ENCODE results near the gene RHOBTB3.

DNA sequence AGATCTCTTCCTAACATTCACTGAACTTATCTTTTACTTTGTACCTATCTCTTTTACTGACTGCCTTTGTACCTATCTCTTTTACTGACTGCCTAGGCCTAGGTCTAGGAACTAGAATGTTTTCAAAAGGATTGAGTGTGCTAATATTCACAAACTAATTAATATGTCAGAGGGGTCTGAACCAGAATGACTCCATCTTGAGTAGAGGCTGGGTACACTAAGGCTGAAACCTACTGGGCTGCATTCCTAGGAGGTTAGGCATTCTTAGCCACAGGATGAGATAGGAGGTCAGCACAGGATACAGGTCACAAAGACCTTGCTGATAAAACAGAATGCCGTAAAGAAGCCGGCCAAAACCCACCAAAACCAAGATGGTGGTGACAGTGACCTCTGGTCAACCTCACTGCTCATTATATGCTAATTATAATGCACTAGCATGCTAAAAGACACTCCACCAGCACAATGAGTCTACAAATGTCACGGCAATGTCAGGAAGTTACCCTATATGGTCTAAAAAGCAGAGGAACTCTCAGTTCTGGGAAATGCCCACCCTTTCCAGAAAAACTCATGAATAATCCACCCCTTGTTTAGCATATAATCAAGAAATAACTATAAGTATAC lies 2.5 kb upstream of the RHOBTB3 start:
- TF ChIP-seq, protein P1, sequence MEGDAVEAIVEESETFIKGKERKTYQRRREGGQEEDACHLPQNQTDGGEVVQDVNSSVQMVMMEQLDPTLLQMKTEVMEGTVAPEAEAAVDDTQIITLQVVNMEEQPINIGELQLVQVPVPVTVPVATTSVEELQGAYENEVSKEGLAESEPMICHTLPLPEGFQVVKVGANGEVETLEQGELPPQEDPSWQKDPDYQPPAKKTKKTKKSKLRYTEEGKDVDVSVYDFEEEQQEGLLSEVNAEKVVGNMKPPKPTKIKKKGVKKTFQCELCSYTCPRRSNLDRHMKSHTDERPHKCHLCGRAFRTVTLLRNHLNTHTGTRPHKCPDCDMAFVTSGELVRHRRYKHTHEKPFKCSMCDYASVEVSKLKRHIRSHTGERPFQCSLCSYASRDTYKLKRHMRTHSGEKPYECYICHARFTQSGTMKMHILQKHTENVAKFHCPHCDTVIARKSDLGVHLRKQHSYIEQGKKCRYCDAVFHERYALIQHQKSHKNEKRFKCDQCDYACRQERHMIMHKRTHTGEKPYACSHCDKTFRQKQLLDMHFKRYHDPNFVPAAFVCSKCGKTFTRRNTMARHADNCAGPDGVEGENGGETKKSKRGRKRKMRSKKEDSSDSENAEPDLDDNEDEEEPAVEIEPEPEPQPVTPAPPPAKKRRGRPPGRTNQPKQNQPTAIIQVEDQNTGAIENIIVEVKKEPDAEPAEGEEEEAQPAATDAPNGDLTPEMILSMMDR (IDR thresholded peaks at IDR 0.05), result no peak
- TF ChIP-seq POLR2A (IDR thresholded peaks at IDR 0.05), result no peak
